Measurements from ENCODE around the gene BLACAT1. TPM values are rescaled to one million over a fixed set of nuclear protein-coding genes. Genes with fewer than 3 reads are reported as not detected.
A peak's percentile ranks its signal among the peaks of the same experiment; 100 is the strongest.

The BLACAT1 gene
- total RNA-seq, 1 experiment from 2014 or later = 0.72 TPM

GRCh38 chr1:205491794-205492193 is 35.9 kb upstream of the BLACAT1 start:
- peaks cover 38% of the 10 kb centered on the region for H3K4me1 Mint-ChIP-seq (ENCODE audit: insufficient read depth, unreplicated experiment)
- H3K27ac Mint-ChIP-seq (ENCODE audit: low read depth, unreplicated experiment) = peak overlapping the region; percentile 86
- DNase-seq (ENCODE audit: unreplicated experiment) = no peak
- POLR2A ChIA-PET = interaction anchor here (0.7 to 7.3 kb wide), 11 partner anchors 13 to 141 kb away, joined by 3 to 73 read pairs (median 10); partner anchors contain the start of genes CDK18 and ELK4
- intact Hi-C loops (cut with micrococcal nuclease) = no loop called here
- no TSS peak for BruUV-seq (replicated peaks)
- TF ChIP-seq CTCF (IDR thresholded peaks at IDR 0.05; ENCODE audit: unreplicated experiment) = no peak
- no peak overlapping the region for H3K4me3 Mint-ChIP-seq (ENCODE audit: unreplicated experiment)
- H3K9me3 Mint-ChIP-seq (ENCODE audit: unreplicated experiment) = no peaks in the 10 kb centered on the region
- CTCF ChIA-PET = interaction anchor here (0.6 to 37.5 kb wide), 26 partner anchors 6 to 299 kb away, joined by 3 to 1608 read pairs (median 7); no protein-coding TSS in a partner anchor
- no peaks in the 10 kb centered on the region for H3K36me3 Mint-ChIP-seq (ENCODE audit: insufficient read depth, unreplicated experiment)
- no peaks in the 10 kb centered on the region for H3K27me3 Mint-ChIP-seq (ENCODE audit: insufficient read depth, unreplicated experiment)

- H3K27me3 Mint-ChIP-seq (ENCODE audit: insufficient read depth, unreplicated experiment) = peaks cover 16% of the 10 kb centered on the region
Observed at GRCh38 chr1:205488074-205488723, 32.4 kb upstream of the BLACAT1 start.

GRCh38 chr1:205486258-205486657 is 30.4 kb upstream of the BLACAT1 start:
- DNase-seq (ENCODE audit: unreplicated experiment) = no peak
- H3K4me1 Mint-ChIP-seq (ENCODE audit: insufficient read depth, unreplicated experiment) = peaks cover 14% of the 10 kb centered on the region
- no TSS peak for BruUV-seq (replicated peaks)
- H3K27me3 Mint-ChIP-seq (ENCODE audit: insufficient read depth, unreplicated experiment) = peaks cover 35% of the 10 kb centered on the region
- ChIA-PET POLR2A (interaction anchor here (1.1 to 7.2 kb wide), 8 partner anchors 11 to 133 kb away, joined by 4 to 70 read pairs (median 9); partner anchors contain the start of gene LEMD1), CTCF (interaction anchor here (0.5 to 37.5 kb wide), 36 partner anchors 10 to 1122 kb away, joined by 3 to 1608 read pairs (median 24); partner anchors contain the start of genes BLACAT1, KLHDC8A and LEMD1)
- H3K27ac Mint-ChIP-seq (ENCODE audit: low read depth, unreplicated experiment) = no peak overlapping the region
- H3K9me3 Mint-ChIP-seq (ENCODE audit: unreplicated experiment) = no peaks in the 10 kb centered on the region
- H3K36me3 Mint-ChIP-seq (ENCODE audit: insufficient read depth, unreplicated experiment) = no peaks in the 10 kb centered on the region
- no peak overlapping the region for H3K4me3 Mint-ChIP-seq (ENCODE audit: unreplicated experiment)
- TF ChIP-seq CTCF (IDR thresholded peaks at IDR 0.05; ENCODE audit: unreplicated experiment) = no peak
- intact Hi-C loops (cut with micrococcal nuclease) = no loop called here

More at GRCh38 chr1:205488074-205488723, 32.4 kb upstream of the BLACAT1 start:
- Mint-ChIP-seq H3K9me3 (ENCODE audit: unreplicated experiment) (no peaks in the 10 kb centered on the region), H3K4me1 (ENCODE audit: insufficient read depth, unreplicated experiment) (peaks cover 31% of the 10 kb centered on the region), H3K4me3 (ENCODE audit: unreplicated experiment) (no peak overlapping the region), H3K36me3 (ENCODE audit: insufficient read depth, unreplicated experiment) (no peaks in the 10 kb centered on the region), H3K27ac (ENCODE audit: low read depth, unreplicated experiment) (no peak overlapping the region)
- peak; percentile 92 for DNase-seq (ENCODE audit: unreplicated experiment)
- TF ChIP-seq CTCF (IDR thresholded peaks at IDR 0.05; ENCODE audit: unreplicated experiment) = peak; percentile 99
- intact Hi-C loops (cut with micrococcal nuclease) = loop anchor here (1.0 kb wide), 2 partner anchors 36 to 169 kb away; no protein-coding TSS in a partner anchor
- ChIA-PET CTCF (interaction anchor here (0.5 to 37.5 kb wide), 57 partner anchors 9 to 1940 kb away, joined by 3 to 1608 read pairs (median 5); partner anchors contain the start of genes BLACAT1, KLHDC8A and LEMD1), POLR2A (interaction anchor here (1.0 to 7.3 kb wide), 8 partner anchors 12 to 144 kb away, joined by 3 to 73 read pairs (median 5); partner anchors contain the start of genes CDK18 and ELK4)
- BruUV-seq (replicated peaks) = no TSS peak
